ENCODE results near the gene KRTAP5-3. TPM values are rescaled to one million over a fixed set of nuclear protein-coding genes. Genes with fewer than 3 reads are reported as not detected.

KRTAP5-3 gene, protein sequence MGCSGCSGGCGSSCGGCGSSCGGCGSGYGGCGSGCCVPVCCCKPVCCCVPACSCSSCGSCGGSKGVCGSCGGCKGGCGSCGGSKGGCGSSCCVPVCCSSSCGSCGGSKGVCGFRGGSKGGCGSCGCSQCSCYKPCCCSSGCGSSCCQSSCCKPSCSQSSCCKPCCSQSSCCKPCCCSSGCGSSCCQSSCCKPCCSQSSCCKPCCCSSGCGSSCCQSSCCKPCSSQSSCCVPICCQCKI
- total RNA-seq (not detected), polyA plus RNA-seq (not detected)
- long read RNA-seq, donor 1: 0 reads
- long read RNA-seq, donor 2: 0 reads
- long read RNA-seq, donor 3: 0 reads

DNA sequence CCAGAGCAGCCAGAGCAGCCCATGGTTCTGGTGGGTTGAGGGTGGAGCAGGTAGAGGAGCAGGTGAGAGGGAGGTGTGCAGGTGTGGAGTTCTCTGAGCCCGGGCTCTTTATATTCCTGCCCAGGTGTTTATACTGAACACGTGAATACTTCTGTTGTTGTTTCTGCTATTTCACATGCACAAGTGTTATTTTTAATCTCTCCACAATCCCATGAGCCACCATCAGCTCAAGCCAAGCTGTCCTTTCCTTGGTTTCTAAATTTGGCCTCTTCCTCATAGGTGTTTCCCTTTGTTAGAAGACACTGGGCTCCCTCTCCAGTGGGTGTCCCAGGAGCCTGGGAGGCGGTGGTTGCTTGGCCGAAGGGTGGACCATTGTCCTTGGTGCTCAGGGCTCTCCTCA is at the start of gene KRTAP5-3:
KRTAP5-3 (minus strand) TSS at position 101 of the 400 bp plus-strand sequence; CDS start at position 23, 78 bp downstream.
- no peaks in the 10 kb centered on the region for H3K9me3 ChIP-seq
- ATAC-seq (peak in 3 of 8 donors; percentile 31 to 37 (median 37)), DNase-seq (no peak)
- H3K27ac ChIP-seq: no peak within 1 kb of the TSS
- 62 to 63% methylated on average over 4 of the region's 4 CpGs for WGBS, 2 donors
- intact Hi-C loops (cut with DNase I): loop anchor here in 1 of 10 donors (5.0 kb wide), 1 partner anchor 854 kb away; no protein-coding TSS in a partner anchor
- TF ChIP-seq, protein P1, sequence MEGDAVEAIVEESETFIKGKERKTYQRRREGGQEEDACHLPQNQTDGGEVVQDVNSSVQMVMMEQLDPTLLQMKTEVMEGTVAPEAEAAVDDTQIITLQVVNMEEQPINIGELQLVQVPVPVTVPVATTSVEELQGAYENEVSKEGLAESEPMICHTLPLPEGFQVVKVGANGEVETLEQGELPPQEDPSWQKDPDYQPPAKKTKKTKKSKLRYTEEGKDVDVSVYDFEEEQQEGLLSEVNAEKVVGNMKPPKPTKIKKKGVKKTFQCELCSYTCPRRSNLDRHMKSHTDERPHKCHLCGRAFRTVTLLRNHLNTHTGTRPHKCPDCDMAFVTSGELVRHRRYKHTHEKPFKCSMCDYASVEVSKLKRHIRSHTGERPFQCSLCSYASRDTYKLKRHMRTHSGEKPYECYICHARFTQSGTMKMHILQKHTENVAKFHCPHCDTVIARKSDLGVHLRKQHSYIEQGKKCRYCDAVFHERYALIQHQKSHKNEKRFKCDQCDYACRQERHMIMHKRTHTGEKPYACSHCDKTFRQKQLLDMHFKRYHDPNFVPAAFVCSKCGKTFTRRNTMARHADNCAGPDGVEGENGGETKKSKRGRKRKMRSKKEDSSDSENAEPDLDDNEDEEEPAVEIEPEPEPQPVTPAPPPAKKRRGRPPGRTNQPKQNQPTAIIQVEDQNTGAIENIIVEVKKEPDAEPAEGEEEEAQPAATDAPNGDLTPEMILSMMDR (IDR thresholded peaks at IDR 0.05): no peak
- no peak within 1 kb of the TSS for H3K4me3 ChIP-seq
- no peaks in the 10 kb centered on the region for H3K36me3 ChIP-seq
- peaks cover 0 to 12% (median 6%) of the 10 kb centered on the region in 9 donors for H3K4me1 ChIP-seq
- H3K27me3 ChIP-seq: peaks cover 0 to 40% (median 10%) of the 10 kb centered on the region in 7 donors

DNA sequence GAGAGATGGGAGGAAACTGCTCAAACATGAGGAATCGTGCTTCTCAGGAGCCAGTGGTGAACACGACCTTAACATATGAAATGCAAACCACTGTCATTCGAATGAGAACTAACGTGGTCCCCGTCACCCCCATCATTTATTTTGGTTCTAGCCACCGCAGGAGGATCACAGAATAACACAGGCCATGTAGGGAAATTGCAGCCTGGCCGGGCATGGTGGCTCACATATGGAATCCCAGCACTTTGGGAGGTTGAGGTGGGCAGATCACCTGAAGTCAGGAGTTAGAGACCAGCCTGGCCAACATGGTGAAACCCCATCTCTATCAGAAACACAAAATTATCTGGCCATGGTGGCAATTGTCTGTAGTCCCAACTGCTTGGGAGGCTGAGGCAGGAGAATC is 48.4 kb upstream of the KRTAP5-3 start:
- 84% methylated on average over 7 of the region's 7 CpGs for WGBS, 2 donors
- Histone ChIP-seq H3K4me3 (no peak overlapping the region), H3K4me1 (peaks cover 0 to 6% (median 4%) of the 10 kb centered on the region in 9 donors), H3K27ac (no peak overlapping the region), H3K27me3 (peaks cover 0 to 31% (median 11%) of the 10 kb centered on the region in 7 donors), H3K9me3 (no peaks in the 10 kb centered on the region), H3K36me3 (no peaks in the 10 kb centered on the region)
- DNase-seq (no peak), ATAC-seq (no peak)
- TF ChIP-seq, protein P1 (IDR thresholded peaks at IDR 0.05): no peak
- intact Hi-C loops (cut with DNase I): loop anchor here in 2 of 10 donors (5.0 to 10.0 kb wide), 2 partner anchors 36 to 498 kb away; no protein-coding TSS in a partner anchor

DNA sequence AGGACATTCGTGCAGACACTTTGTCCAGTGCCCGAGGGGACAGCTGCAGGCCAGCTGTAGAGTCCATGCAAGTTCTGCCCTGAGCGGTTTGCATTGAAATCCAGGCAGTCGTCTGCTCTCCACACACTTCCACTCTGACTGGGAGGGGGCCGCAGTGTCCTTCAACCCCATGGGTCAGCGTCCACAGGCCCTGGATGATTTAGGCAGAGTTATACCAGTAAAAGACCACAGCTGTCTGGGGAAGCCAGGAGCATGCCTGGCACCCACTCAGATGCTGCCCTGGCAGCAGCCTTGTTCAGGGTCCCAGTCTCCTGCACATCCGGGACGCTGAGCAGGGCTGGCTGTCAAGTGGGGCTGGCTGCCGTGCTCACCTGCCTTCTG is 47.8 kb upstream of the KRTAP5-3 start:
- TF ChIP-seq, protein P1 (IDR thresholded peaks at IDR 0.05): no peak
- Histone ChIP-seq H3K36me3 (no peaks in the 10 kb centered on the region), H3K4me3 (no peak overlapping the region), H3K27me3 (peaks cover 0 to 31% (median 11%) of the 10 kb centered on the region in 7 donors), H3K9me3 (no peaks in the 10 kb centered on the region), H3K27ac (no peak overlapping the region), H3K4me1 (peaks cover 0 to 6% (median 4%) of the 10 kb centered on the region in 9 donors)
- intact Hi-C loops (cut with DNase I): loop anchor here in 2 of 10 donors (5.0 to 10.0 kb wide), 2 partner anchors 36 to 499 kb away; no protein-coding TSS in a partner anchor
- DNase-seq (no peak), ATAC-seq (no peak)
- WGBS, 2 donors: 81 to 88% methylated on average over 9 of the region's 9 CpGs

DNA sequence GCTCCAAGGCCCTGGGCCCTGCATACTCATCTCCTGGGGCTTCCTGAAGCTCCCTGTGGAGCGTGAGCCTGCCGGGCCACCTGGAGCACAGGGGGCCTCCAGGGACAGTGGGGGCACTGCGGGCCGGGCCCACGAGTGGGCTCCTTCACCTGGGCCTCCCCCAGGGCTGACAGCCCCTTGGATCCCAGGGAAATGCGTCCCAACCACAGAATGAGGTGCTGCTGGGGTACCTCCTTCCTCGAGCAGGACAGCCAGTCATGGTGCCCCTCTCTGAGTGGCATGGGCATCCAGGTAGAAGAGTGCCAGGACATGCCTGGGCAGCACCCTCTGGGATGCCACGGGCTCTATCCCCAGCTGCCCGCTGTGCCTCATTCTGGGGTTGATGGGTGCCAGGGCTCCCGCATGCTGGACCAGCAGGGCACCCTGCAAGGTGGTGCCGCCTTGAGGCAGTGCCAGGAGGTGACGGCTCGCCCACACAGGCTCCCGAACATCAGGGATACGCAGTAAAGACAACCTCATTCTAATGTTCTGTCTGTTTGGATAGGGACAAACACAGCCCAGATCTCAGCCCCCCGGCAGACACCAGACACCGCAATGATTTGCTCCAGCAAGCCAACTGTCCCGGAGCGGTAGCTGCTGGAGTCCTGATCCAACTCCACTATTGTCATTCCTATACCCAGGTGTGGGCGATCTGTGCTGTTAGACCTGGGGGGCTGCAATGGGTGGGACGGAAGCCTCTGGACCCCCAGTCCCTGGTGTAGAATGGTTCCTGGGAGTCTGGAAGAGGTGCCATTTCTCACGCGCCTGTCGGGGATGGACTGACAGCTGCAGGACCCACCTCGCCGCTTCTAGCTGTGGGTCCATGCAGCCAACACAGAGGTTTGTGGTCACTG is 47.2 kb upstream of the KRTAP5-3 start:
- Histone ChIP-seq H3K27me3 (peaks cover 0 to 31% (median 11%) of the 10 kb centered on the region in 7 donors), H3K27ac (no peak overlapping the region), H3K4me1 (peaks cover 0 to 6% (median 4%) of the 10 kb centered on the region in 9 donors), H3K4me3 (no peak overlapping the region), H3K9me3 (no peaks in the 10 kb centered on the region), H3K36me3 (no peaks in the 10 kb centered on the region)
- 83 to 85% methylated on average over 26 of the region's 26 CpGs for WGBS, 2 donors
- TF ChIP-seq, protein P1 (IDR thresholded peaks at IDR 0.05): no peak
- DNase-seq: no peak
- intact Hi-C loops (cut with DNase I): loop anchor here in 2 of 10 donors (5.0 to 10.0 kb wide), 2 partner anchors 37 to 499 kb away; no protein-coding TSS in a partner anchor
- ATAC-seq: no peak
